ENCODE data around the gene SUPT16H.
"Not testable (repeated sequence)": the region's sequence is repeated elsewhere in the genome, so short reads cannot be mapped to it uniquely, and the experiment has no call there.

The SUPT16H gene

DNA sequence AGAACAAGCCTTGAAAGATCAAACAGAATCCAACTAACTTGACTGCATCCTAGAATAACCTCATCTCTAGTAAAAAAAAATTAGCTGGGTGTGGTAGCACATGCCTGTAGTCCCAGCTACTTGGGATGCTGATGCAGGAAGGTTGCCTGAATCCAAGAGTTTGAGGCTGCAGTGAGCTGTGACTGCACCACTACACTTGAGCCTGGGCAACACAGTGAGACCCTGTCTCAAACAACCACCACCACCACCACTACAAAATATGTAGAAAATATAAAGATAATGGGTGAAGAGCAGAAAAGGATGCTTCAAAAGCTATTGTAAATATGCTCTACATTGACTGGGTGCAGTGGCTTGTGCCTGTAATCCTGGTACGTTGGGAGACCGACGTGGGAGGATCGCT lies 27.3 kb downstream of the SUPT16H start:
- no peak for DNase-seq

- peak; percentile 66 for DNase-seq
Measured at GRCh38 chr14:21352587-21352986, 31.2 kb downstream of the SUPT16H start.

- DNase-seq, result no peak
Measured at GRCh38 chr14:21350539-21350938, 33.3 kb downstream of the SUPT16H start.

- DNase-seq, result no peak
Measured at GRCh38 chr14:21347201-21347600, 36.6 kb downstream of the SUPT16H start.

GRCh38 chr14:21346532-21347135 lies 37.2 kb downstream of the SUPT16H start:
- DNase-seq, result no peak

DNA sequence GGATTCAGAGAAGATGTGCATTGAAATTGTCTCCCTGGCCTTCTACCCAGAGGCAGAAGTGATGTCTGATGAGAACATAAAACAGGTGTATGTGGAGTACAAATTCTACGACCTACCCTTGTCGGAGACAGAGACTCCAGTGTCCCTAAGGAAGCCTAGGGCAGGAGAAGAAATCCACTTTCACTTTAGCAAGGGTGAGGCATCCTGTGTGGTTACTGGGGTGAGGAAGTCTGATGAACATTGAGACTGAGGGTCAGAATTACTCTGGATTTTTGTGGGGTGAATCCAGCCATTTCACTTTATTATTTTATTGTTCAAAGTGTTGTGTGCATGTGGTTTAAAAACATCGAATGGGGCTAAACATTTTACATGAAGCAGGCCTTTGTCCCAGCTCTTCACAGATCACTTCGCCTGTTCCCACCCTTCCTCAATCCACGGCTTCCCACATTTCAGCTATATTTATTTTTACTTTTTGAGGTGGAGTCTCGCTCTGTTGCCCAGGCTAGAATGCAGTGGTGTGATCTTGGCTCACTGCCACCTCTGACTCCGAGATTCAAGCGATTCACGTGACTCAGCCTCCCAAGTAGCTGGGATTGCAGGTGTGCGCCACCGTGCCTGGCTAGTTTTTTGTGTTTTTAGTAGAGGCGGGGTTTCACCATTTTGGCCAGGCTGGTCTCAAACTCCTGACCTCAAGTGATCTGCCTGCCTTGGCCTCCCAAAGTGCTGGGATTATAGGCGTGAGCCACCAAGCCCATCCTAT lies 40.6 kb downstream of the SUPT16H start:
- no peak for DNase-seq

GRCh38 chr14:21334202-21334906 lies 49.5 kb downstream of the SUPT16H start:
- DNase-seq, result no peak

DNA sequence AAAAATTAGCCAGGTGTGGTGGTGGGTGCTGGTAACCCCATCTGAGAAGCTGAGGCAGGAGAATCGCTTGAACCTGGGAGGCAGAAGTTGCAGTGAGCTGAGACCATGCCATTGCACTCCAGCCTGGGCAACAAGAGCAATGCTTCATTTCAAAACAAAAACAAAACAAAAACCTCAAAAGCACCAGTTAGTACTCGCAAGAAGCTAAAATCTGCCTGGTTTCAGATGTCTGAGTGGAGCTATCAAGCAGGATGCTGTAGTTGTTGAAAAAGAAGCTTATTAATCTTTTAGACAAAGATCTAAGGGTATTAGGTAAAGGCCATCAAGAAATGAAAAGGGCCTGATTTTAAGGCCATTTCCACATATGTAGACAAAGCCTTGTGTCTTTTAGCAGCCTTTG lies 50.9 kb downstream of the SUPT16H start:
- no peak for DNase-seq

GRCh38 chr14:21326972-21327371 lies 56.8 kb downstream of the SUPT16H start:
- peak; percentile 46 for DNase-seq

- no peak for DNase-seq
Measured at GRCh38 chr14:21322716-21323115, 61.1 kb downstream of the SUPT16H start.

- DNase-seq, result no peak
Measured at GRCh38 chr14:21320913-21321312, 62.9 kb downstream of the SUPT16H start.

DNA sequence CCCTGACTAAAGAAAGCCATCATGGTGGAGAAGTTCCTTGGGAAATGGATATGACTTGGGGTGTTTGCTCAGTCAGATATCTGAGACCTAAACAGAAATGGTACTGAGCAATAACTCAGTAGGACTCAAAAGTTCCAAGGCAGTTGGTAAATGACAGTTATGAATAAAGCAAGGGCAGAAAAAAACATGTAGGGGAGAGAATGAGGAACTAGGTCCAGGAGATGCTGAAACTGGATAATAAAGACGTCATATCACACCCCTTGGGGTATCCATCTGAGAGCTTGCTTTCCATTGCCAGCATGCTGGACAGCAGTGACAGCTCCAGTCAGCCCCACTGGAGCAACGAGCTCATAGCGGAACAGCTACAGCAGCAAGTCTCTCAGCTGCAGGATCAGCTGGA lies 66.4 kb downstream of the SUPT16H start:
- peak; percentile 67 for DNase-seq

DNA sequence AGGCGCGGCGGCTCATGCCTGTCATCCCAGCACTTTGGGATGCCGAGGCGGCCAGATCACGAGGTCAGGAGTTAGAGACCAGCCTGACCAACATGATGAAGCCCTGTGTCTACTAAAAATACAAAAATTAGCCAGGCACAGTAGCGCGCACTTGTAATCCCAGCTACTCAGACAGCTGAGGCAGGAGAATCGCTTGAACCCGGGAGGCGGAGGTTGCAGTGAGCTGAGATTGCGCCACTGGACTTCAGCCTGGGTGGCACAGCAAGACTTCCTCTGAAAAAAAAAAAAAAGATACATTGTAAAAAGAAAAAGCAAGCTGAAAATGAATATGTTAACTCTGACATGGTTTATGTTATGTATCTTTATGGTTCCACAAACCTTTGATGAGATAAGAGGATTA lies 70.3 kb downstream of the SUPT16H start:
- DNase-seq, result no peak

DNA sequence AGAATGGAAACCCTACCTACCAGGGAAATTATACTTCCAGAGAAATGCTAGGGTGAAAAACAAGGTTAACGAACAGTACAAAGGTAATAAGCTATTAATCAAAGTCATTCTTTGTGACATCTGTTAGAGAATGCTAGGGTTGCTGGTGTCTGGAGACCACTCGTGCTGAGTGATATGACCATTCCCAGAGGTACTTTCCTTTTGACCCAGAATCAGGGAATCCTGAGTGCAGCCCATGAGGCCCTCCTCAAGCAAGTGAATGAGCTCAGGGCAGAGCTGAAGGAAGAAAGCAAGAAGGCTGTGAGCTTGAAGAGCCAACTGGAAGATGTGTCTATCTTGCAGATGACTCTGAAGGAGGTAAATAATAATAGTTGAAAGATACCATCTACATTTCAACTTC lies 72.2 kb downstream of the SUPT16H start:
- no peak for DNase-seq

GRCh38 chr14:21309956-21310355 lies 73.9 kb downstream of the SUPT16H start:
- no peak for DNase-seq

GRCh38 chr14:21309238-21309636 lies 74.6 kb downstream of the SUPT16H start:
- no peak for DNase-seq

DNA sequence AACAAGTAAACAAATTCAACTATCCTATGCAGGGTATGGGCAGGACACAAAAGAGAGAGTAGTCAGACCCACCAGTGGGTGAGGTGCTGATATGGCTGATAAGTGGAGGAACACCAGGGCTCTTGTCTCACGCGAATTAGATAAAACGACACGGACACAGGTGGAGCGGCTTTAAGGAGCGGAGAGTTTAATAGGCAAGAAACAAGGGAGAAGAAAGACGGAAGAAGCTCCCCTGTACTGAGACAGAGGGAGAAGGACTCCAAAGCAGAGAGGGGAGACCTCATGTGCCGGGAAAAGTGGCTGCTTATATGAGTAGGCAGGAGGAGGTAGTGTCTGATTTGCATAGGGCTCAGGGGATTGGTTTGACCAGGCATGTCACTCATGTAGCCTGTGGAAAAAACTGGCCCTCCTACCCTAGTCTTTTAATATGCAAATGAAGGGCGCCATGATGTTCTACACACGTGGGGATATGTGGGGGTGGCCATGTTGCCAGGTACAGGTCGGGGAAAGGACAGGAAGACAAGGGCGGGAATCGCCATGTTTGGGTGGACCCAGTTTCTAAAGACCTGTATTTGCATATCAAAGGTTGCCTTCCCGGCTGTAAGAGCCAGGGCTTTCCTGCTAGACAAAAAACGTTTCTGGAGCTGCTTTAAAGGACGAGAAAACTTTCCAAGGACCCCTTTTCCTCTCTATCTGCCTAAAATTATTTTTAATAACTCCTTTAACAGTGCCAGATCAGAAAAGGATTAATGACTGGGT lies 75.2 kb downstream of the SUPT16H start:
- peak; percentile 97 for DNase-seq

DNA sequence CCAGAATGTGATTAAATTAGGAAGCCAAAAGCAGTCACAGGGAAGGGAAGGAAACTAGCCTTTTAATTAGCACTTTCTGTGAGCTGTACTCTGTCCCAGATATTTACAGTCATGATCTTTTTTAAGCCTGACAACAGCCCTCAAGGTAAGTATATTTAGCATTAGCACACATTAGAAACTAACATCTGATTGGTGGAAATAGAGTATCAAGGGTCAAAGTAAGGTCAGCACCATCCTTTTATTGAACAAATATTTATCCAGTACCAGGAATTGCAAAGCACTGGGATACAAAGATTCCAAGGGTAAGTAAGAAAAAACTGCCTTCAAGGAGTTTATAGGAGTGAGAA lies 75.7 kb downstream of the SUPT16H start:
- no peak for DNase-seq

GRCh38 chr14:21307637-21308036 lies 76.2 kb downstream of the SUPT16H start:
- no peak for DNase-seq

DNA sequence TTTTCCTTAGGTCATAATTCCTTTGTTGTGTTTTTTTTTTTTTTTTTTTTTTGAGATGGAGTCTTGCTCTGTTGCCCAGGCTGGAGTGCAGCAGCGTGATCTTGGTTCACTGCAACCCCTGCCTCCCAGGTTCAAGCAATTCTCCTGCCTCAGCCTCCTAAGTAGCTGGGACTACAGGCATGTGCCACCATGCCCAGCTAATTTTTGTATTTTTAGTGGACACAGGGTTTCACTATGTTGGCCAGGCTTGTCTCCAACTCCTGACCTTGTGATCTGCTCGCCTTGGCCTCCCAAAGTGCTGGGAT lies 81.0 kb downstream of the SUPT16H start:
- not testable (repeated sequence) for DNase-seq

- DNase-seq, result no peak
Measured at GRCh38 chr14:21302013-21302835, 81.6 kb downstream of the SUPT16H start.
